Putamen (tissue), 1 donor: ENCODE measurements around the gene FAM221A.
"Not testable (repeated sequence)": the region's sequence is repeated elsewhere in the genome, so short reads cannot be mapped to it uniquely, and the experiment has no call there.

Experiments
- DNase-seq: peaks from one replicate; pipeline ENCODE4 v3.0.0-alpha.2; 2016; ENCODE audit warnings: low spot score

The FAM221A gene

GRCh38 chr7:23679898-23680413, at the start of gene FAM221A:
Gene FAM221A (plus strand): TSS chr7:23680199. CDS start chr7:23680219, 20 bp downstream.
- DNase-seq: peak; percentile 89

GRCh38 chr7:23633417-23633816, 46.6 kb upstream of the FAM221A start:
- DNase-seq: no peak

GRCh38 chr7:23645822-23646221, 34.2 kb upstream of the FAM221A start:
- DNase-seq: no peak

- no peak for DNase-seq
Observed at GRCh38 chr7:23653942-23654341, 26.1 kb upstream of the FAM221A start.

- DNase-seq: no peak
Observed at GRCh38 chr7:23654508-23654907, 25.5 kb upstream of the FAM221A start.

GRCh38 chr7:23655433-23655832, 24.6 kb upstream of the FAM221A start:
- no peak for DNase-seq

GRCh38 chr7:23658831-23659427, 21.1 kb upstream of the FAM221A start:
- DNase-seq: no peak

- DNase-seq: no peak
Observed at GRCh38 chr7:23661385-23661784, 18.6 kb upstream of the FAM221A start.

GRCh38 chr7:23662124-23662983, 17.6 kb upstream of the FAM221A start:
- DNase-seq: no peak

- DNase-seq: no peak
Observed at GRCh38 chr7:23662984-23663313, 17.1 kb upstream of the FAM221A start.

- no peak for DNase-seq
Observed at GRCh38 chr7:23664122-23664521, 15.9 kb upstream of the FAM221A start.

- no peak for DNase-seq
Observed at GRCh38 chr7:23672033-23672432, 8.0 kb upstream of the FAM221A start.

GRCh38 chr7:23680414-23681405, 711 bp downstream of the FAM221A start:
- peak; percentile 34 for DNase-seq

GRCh38 chr7:23684041-23684440, 4.0 kb downstream of the FAM221A start:
- not testable (repeated sequence) for DNase-seq

- DNase-seq: no peak
Observed at GRCh38 chr7:23685731-23686130, 5.7 kb downstream of the FAM221A start.

GRCh38 chr7:23687011-23687410, 7.0 kb downstream of the FAM221A start:
- DNase-seq: no peak

- no peak for DNase-seq
Observed at GRCh38 chr7:23689165-23689564, 9.2 kb downstream of the FAM221A start.

- DNase-seq: no peak
Observed at GRCh38 chr7:23691320-23691719, 11.3 kb downstream of the FAM221A start.

- DNase-seq: no peak
Observed at GRCh38 chr7:23693224-23693623, 13.2 kb downstream of the FAM221A start.

GRCh38 chr7:23696916-23697441, 17.0 kb downstream of the FAM221A start:
- peak; percentile 5 for DNase-seq

- no peak for DNase-seq
Observed at GRCh38 chr7:23698822-23699221, 18.8 kb downstream of the FAM221A start.

- no peak for DNase-seq
Observed at GRCh38 chr7:23700046-23700445, 20.0 kb downstream of the FAM221A start.
